Smooth muscle cell (in vitro differentiated cells): ENCODE results near the gene NT5DC3. TPM values are rescaled to one million over a fixed set of nuclear protein-coding genes. Genes with fewer than 3 reads are reported as not detected.
A peak's percentile ranks its signal among the peaks of the same experiment; 100 is the strongest.

Experiments used
- DNase-seq: peaks from one replicate; lab custom pipeline; 2025; ENCODE audit not compliant: unreplicated experiment; lab: John Stamatoyannopoulos, UW
- H2AFZ ChIP-seq: fragments of 200-600 bp; sonication (generic); 2 replicates; pipeline ENCODE4 v1.6.0; 2016; ENCODE audit warnings: antibody characterized with exemption, low read depth, mild to moderate bottlenecking
- H3F3A ChIP-seq: fragments of 200-600 bp; sonication (generic); 2 replicates; pipeline ENCODE4 v1.6.0; 2017; ENCODE audit warnings: antibody characterized with exemption, low read depth
- H3K27ac ChIP-seq: fragments of 200-600 bp; sonication (generic); 2 replicates; pipeline ENCODE4 v1.5.1; 2016; ENCODE audit warnings: low read depth, mild to moderate bottlenecking
- H3K27me3 ChIP-seq: fragments of 200-600 bp; sonication (generic); 2 replicates; pipeline ENCODE4 v1.6.1; 2016; ENCODE audit warnings: low read depth, mild to moderate bottlenecking
- H3K36me3 ChIP-seq: fragments of 200-600 bp; sonication (generic); 2 replicates; pipeline ENCODE4 v1.5.1; 2016; ENCODE audit warnings: low read depth
- H3K4me1 ChIP-seq: fragments of 200-600 bp; sonication (generic); 2 replicates; pipeline ENCODE4 v1.5.1; 2016; ENCODE audit warnings: low read depth
- H3K4me2 ChIP-seq: fragments of 200-600 bp; sonication (generic); 2 replicates; pipeline ENCODE4 v1.6.0; 2016; ENCODE audit warnings: mild to moderate bottlenecking
- H3K4me3 ChIP-seq: fragments of 200-600 bp; sonication (generic); 2 replicates; pipeline ENCODE4 v1.5.1; 2016; ENCODE audit warnings: mild to moderate bottlenecking
- H3K79me2 ChIP-seq: fragments of 200-600 bp; sonication (generic); 2 replicates; pipeline ENCODE4 v1.6.0; 2016; ENCODE audit warnings: low read depth, mild to moderate bottlenecking
- H3K9ac ChIP-seq: fragments of 200-600 bp; sonication (generic); 2 replicates; pipeline ENCODE4 v1.6.0; 2016; ENCODE audit warnings: low read depth
- H3K9me3 ChIP-seq: fragments of 200-600 bp; sonication (generic); replicated peaks from 2 replicates; pipeline ENCODE4 v1.5.1; 2016; ENCODE audit warnings: low read depth
- H4K20me1 ChIP-seq: fragments of 200-600 bp; sonication (generic); 2 replicates; pipeline ENCODE4 v1.6.0; 2016; ENCODE audit warnings: low read depth
- CTCF ChIP-seq: fragments of 200-600 bp; sonication (generic); IDR thresholded peaks from 2 replicates; pipeline ENCODE4 v1.5.1; 2017; ENCODE audit warnings: borderline replicate concordance, mild to moderate bottlenecking, antibody characterized with exemption; ENCODE audit not compliant: insufficient read depth, poor library complexity, severe bottlenecking
- WGBS: methylation state at CpG from one replicate; pipeline ENCODE4 v1.1.7; 2016; ENCODE audit warnings: low lambda C conversion rate; 5-methylcytosine and 5-hydroxymethylcytosine counted together
- polyA plus RNA-seq: library from polyadenylated mRNA; unstranded; fragments of >200 nt; fragmentation: Nextera tagmentation; extraction: Ambion mirVana; gene quantifications from 2 replicates; pipeline ENCODE4 v1.2.1, GENCODE V29; 2016
- total RNA-seq: library from RNA; depleted of rRNA; stranded (reverse); fragments of >200 nt; gene quantifications from 2 replicates; pipeline ENCODE4 v1.2.3, GENCODE V29; 2014

The NT5DC3 gene
- total RNA-seq (1.4 and 4.1 TPM in 2 replicates), polyA plus RNA-seq (0.57 and 1.9 TPM in 2 replicates)

GRCh38 chr12:103840876-103841689 is at the start of gene NT5DC3:
Gene NT5DC3 (minus strand): TSS chr12:103841234. CDS start chr12:103841156, 78 bp downstream.
- Histone ChIP-seq H3K36me3 (no peaks in the 10 kb centered on the region), H4K20me1 (no peaks in the 10 kb centered on the region), H3K27ac (peak within 1 kb of the TSS; percentile 66), H2AFZ (peak within 1 kb of the TSS; percentile 75), H3K79me2 (peaks cover 10% of the 10 kb centered on the region), H3K4me1 (no peaks in the 10 kb centered on the region), H3K4me3 (peak within 1 kb of the TSS; percentile 89), H3K4me2 (peak within 1 kb of the TSS; percentile 98), H3F3A (no peaks in the 10 kb centered on the region), H3K9ac (peak within 1 kb of the TSS; percentile 30), H3K27me3 (no peaks in the 10 kb centered on the region), H3K9me3 (no peaks in the 10 kb centered on the region)
- under 1% methylated on average over 49 of the region's 86 CpGs for WGBS
- no peak for TF ChIP-seq CTCF
- peak; percentile 63 for DNase-seq

- no peak for TF ChIP-seq CTCF
- WGBS: 63% methylated on average over 1 of the region's 1 CpG
- Histone ChIP-seq H4K20me1 (no peaks in the 10 kb centered on the region), H3K27me3 (no peaks in the 10 kb centered on the region), H3K9me3 (no peaks in the 10 kb centered on the region), H3K4me2 (no peak overlapping the region), H3K36me3 (no peaks in the 10 kb centered on the region), H3F3A (no peaks in the 10 kb centered on the region), H3K27ac (no peak overlapping the region), H2AFZ (no peak overlapping the region), H3K79me2 (no peaks in the 10 kb centered on the region), H3K4me3 (no peak overlapping the region), H3K9ac (no peak overlapping the region), H3K4me1 (no peaks in the 10 kb centered on the region)
- no peak for DNase-seq
Observed at GRCh38 chr12:103887738-103888137, 46.7 kb upstream of the NT5DC3 start.

GRCh38 chr12:103886195-103886797 is 45.3 kb upstream of the NT5DC3 start:
- Histone ChIP-seq H3K9ac (no peak overlapping the region), H3K36me3 (no peaks in the 10 kb centered on the region), H3K9me3 (no peaks in the 10 kb centered on the region), H3K27me3 (no peaks in the 10 kb centered on the region), H3F3A (no peaks in the 10 kb centered on the region), H3K27ac (no peak overlapping the region), H4K20me1 (no peaks in the 10 kb centered on the region), H3K4me3 (no peak overlapping the region), H3K79me2 (no peaks in the 10 kb centered on the region), H3K4me2 (no peak overlapping the region), H2AFZ (no peak overlapping the region), H3K4me1 (no peaks in the 10 kb centered on the region)
- no peak for DNase-seq
- WGBS: 90% methylated on average over 4 of the region's 4 CpGs
- TF ChIP-seq CTCF: no peak
